Hepatocyte (in vitro differentiated cells): ENCODE measurements around the gene CASP12.

Experiments
- CTCF ChIP-seq: fragments of 200-600 bp; sonication (generic); IDR thresholded peaks from 2 replicates; pipeline ENCODE4 v1.5.1; 2016; ENCODE audit warnings: antibody characterized with exemption, mild to moderate bottlenecking; ENCODE audit not compliant: poor library complexity
- EZH2 ChIP-seq: fragments of 200-600 bp; sonication (generic); IDR thresholded peaks from 2 replicates; pipeline ENCODE4 v1.6.1; 2016; ENCODE audit warnings: antibody characterized with exemption, mild to moderate bottlenecking, borderline replicate concordance
- EZH2phosphoT487 ChIP-seq: fragments of 200-600 bp; sonication (generic); IDR thresholded peaks from one replicate; pipeline ENCODE4 v1.6.1; 2018; ENCODE audit warnings: antibody characterized with exemption, mild to moderate bottlenecking, low read depth, moderate library complexity; ENCODE audit not compliant: unreplicated experiment, severe bottlenecking

- TF ChIP-seq CTCF (peak; percentile 13), EZH2 (no peak), EZH2phosphoT487 (no peak)
Observed at GRCh38 chr11:104905271-104905670, 7.0 kb upstream of the CASP12 start.
